GM12878 (cell line): ENCODE measurements around the gene MIEF1. TPM values are rescaled to one million over a fixed set of nuclear protein-coding genes. Genes with fewer than 3 reads are reported as not detected.

ENCODE experiments used
- ATAC-seq: fragments of 200-7000 bp; cut with Tn5 transposase; 3 replicates; pipeline ENCODE4 v1.9.1; 2020; ENCODE audit warnings: mild to moderate bottlenecking, moderate library complexity
- BruUV-seq: library from RNA; stranded (reverse); fragments of 400-500 nt; replicated peaks from 2 replicates; lab custom pipeline; 2021; lab: Mats Ljungman, UMichigan
- CTCF ChIA-PET: fragments of 300-600 bp; sonication (Branson Sonifier 250); formaldehyde crosslinking; extraction: SDS; loops from one replicate; lab custom pipeline; 2021; ENCODE audit warnings: inconsistent platforms; lab: Yijun Ruan, JAX
- POLR2A ChIA-PET: fragments of 350-600 bp; formaldehyde crosslinking; extraction: SDS; loops from one replicate; lab custom pipeline; 2021; ENCODE audit warnings: inconsistent platforms; lab: Charles Lee
- RAD21 ChIA-PET: fragments of 300-600 bp; sonication (Branson Sonifier 250); formaldehyde crosslinking; loops from one replicate; lab custom pipeline; 2023; ENCODE audit warnings: antibody characterized with exemption; ENCODE audit not compliant: unreplicated experiment; lab: Charles Lee
- SMC1A ChIA-PET: fragments of 300-600 bp; sonication (Branson Sonifier 250); formaldehyde crosslinking; loops from one replicate; lab custom pipeline; 2023; ENCODE audit not compliant: unreplicated experiment, uncharacterized antibody; lab: Charles Lee
- DNase-seq: peaks from one replicate; pipeline ENCODE4 v3.0.0-alpha.2; 2011; ENCODE audit warnings: low read depth, low spot score
- FAIRE-seq: peaks from 3 replicates; lab custom pipeline; 2011; peaks lifted over from hg19 to GRCh38; lab: Jason Lieb, UNC
- H2AFZ ChIP-seq: 2 replicates; pipeline ENCODE4 v1.6.0; 2011; ENCODE audit warnings: low read depth, low read length, control low read depth; ENCODE audit not compliant: control insufficient read depth
- H3K27ac ChIP-seq: 2 replicates; pipeline ENCODE4 v1.5.1; 2011; ENCODE audit warnings: control low read depth; ENCODE audit not compliant: control insufficient read depth, insufficient read depth
- H3K27me3 ChIP-seq, 2 experiments: replicated peaks in 1 of 2; 2 replicates each; pipeline versions ENCODE4 v1.6.0 to v1.6.1; 2011; ENCODE audit warnings: low read length in 1 of 2; ENCODE audit not compliant: control insufficient read depth in 2 of 2, insufficient read depth in 2 of 2
- H3K36me3 ChIP-seq, 2 experiments: 2 replicates each; pipeline ENCODE4 v1.5.1; 2011; ENCODE audit warnings: low read length in 1 of 2; ENCODE audit not compliant: control insufficient read depth in 2 of 2, insufficient read depth in 2 of 2
- H3K4me1 ChIP-seq: 2 replicates; pipeline ENCODE4 v1.6.1; 2011; ENCODE audit warnings: mild to moderate bottlenecking, low read length, moderate library complexity, mixed read lengths; ENCODE audit not compliant: control insufficient read depth, insufficient read depth
- H3K4me2 ChIP-seq: 2 replicates; pipeline ENCODE4 v1.6.0; 2011; ENCODE audit warnings: control low read depth; ENCODE audit not compliant: control insufficient read depth, insufficient read depth
- H3K4me3 ChIP-seq: fragments of 200-600 bp; sonication (generic); 2 replicates; pipeline ENCODE4 v1.5.1; 2016
- H3K79me2 ChIP-seq: 2 replicates; pipeline ENCODE4 v1.6.0; 2011; ENCODE audit warnings: low read length; ENCODE audit not compliant: control insufficient read depth, insufficient read depth
- H3K9ac ChIP-seq: 2 replicates; pipeline ENCODE4 v1.8.0; 2011; ENCODE audit warnings: low read length, control low read depth, mixed read lengths; ENCODE audit not compliant: control insufficient read depth, insufficient read depth
- H3K9me3 ChIP-seq: replicated peaks from 3 replicates; pipeline ENCODE4 v1.5.1; 2011; ENCODE audit warnings: mild to moderate bottlenecking, low read length; ENCODE audit not compliant: control insufficient read depth, insufficient read depth
- H4K20me1 ChIP-seq: 2 replicates; pipeline ENCODE4 v1.6.0; 2011; ENCODE audit not compliant: control insufficient read depth, insufficient read depth
- BRCA1 ChIP-seq: IDR thresholded peaks from 2 replicates; pipeline ENCODE4 v1.6.1; 2011; ENCODE audit warnings: low read depth, low read length, improper control_type of control experiment
- CEBPB ChIP-seq, 2 experiments: fragments of 150-350 bp in 1 of 2; IDR thresholded peaks; 2 replicates each; pipeline ENCODE4 v1.6.1; 2012 to 2014; ENCODE audit warnings: low read depth in 2 of 2, low read length in 2 of 2, borderline replicate concordance in 1 of 2, inconsistent platforms in 1 of 2
- CREM ChIP-seq: IDR thresholded peaks from 2 replicates; pipeline ENCODE4 v1.6.1; 2014; ENCODE audit warnings: antibody characterized with exemption, low read depth
- FOXM1 ChIP-seq: IDR thresholded peaks from 2 replicates; pipeline ENCODE4 v1.6.1; 2012; ENCODE audit warnings: low read depth, mild to moderate bottlenecking, inconsistent platforms, low read length, moderate library complexity
- IKZF2 ChIP-seq, 2 experiments: fragments of 450-650 bp; IDR thresholded peaks; 2 replicates each; pipeline ENCODE4 v1.6.1; 2017; ENCODE audit warnings: mild to moderate bottlenecking in 2 of 2, moderate library complexity in 2 of 2
- MTA2 ChIP-seq: fragments of 450-650 bp; IDR thresholded peaks from 2 replicates; pipeline ENCODE4 v1.6.1; 2016; ENCODE audit warnings: low read depth, mild to moderate bottlenecking, moderate library complexity
- NFYB ChIP-seq: IDR thresholded peaks from 2 replicates; pipeline ENCODE4 v1.6.1; 2011; ENCODE audit warnings: low read depth, mild to moderate bottlenecking, low read length, improper control_type of control experiment, moderate library complexity; ENCODE audit not compliant: insufficient read depth
- NRF1 ChIP-seq: conservative IDR thresholded peaks from 2 replicates; pipeline ENCODE4 v1.6.1; 2011; ENCODE audit warnings: mild to moderate bottlenecking, low read depth, low read length, improper control_type of control experiment
- POLR2A ChIP-seq: IDR thresholded peaks from 2 replicates; pipeline ENCODE4 v1.6.1; 2011; ENCODE audit warnings: low read depth, mild to moderate bottlenecking, low read length
- SREBF1 ChIP-seq: IDR thresholded peaks from 2 replicates; pipeline ENCODE4 v1.6.1; 2012; ENCODE audit warnings: mild to moderate bottlenecking, low read length
- TCF3 ChIP-seq: IDR thresholded peaks from 2 replicates; pipeline ENCODE4 v1.6.1; 2012; ENCODE audit warnings: low read depth, mild to moderate bottlenecking, low read length, borderline replicate concordance; ENCODE audit not compliant: insufficient read depth
- TCF7 ChIP-seq: IDR thresholded peaks from 2 replicates; pipeline ENCODE4 v1.6.1; 2014; ENCODE audit warnings: antibody characterized with exemption, borderline replicate concordance
- USF2 ChIP-seq: IDR thresholded peaks from 2 replicates; pipeline ENCODE4 v1.6.1; 2011; ENCODE audit warnings: low read depth, low read length, improper control_type of control experiment, borderline replicate concordance
- ZNF24 ChIP-seq: fragments of 450-650 bp; IDR thresholded peaks from 2 replicates; pipeline ENCODE4 v1.6.1; 2017; ENCODE audit warnings: antibody characterized with exemption, mild to moderate bottlenecking
- ZZZ3 ChIP-seq: IDR thresholded peaks from 2 replicates; pipeline ENCODE4 v1.6.1; 2011; ENCODE audit warnings: low read depth; ENCODE audit not compliant: control insufficient read depth, insufficient read length
- WGBS: methylation state at CpG from one replicate; pipeline ENCODE4 v1.1.6; 2016; ENCODE audit warnings: low lambda C conversion rate; ENCODE audit not compliant: insufficient replicate concordance, insufficient coverage; ENCODE audit errors: missing lambda C conversion rate; 5-methylcytosine and 5-hydroxymethylcytosine counted together
- in situ Hi-C: fragments of 300-500 bp; cut with MboI; formaldehyde crosslinking; loops from 9 replicates; pipeline ENCODE4 v1.14.3; 2018; ENCODE audit warnings: mixed read lengths
- intact Hi-C: fragments of 100-400 bp; cut with micrococcal nuclease; formaldehyde crosslinking; loops from one replicate; pipeline ENCODE4 v1.14.2; 2022; ENCODE audit not compliant: unreplicated experiment
- polyA plus RNA-seq, 11 experiments: library from polyadenylated mRNA; depleted of rRNA in 4 of 11; unstranded in 6 of 11; stranded (reverse) in 5 of 11; fragments of >200 nt; fragmentation: Nextera tagmentation in 4 of 11; fragmentation: Illumina TruSeq in 1 of 11; extraction: Ambion mirVana in 4 of 11; extraction: Trizol in 1 of 11; gene quantifications; 1 replicate in 1 of 11; 2 replicates in 10 of 11; pipeline versions ENCODE4 v1.2.1 to v1.2.3, GENCODE V29; 2011 to 2016; ENCODE audit warnings: inconsistent platforms in 2 of 11, missing spikeins in 2 of 11, low read depth in 1 of 11
- total RNA-seq, 4 experiments: library from RNA; depleted of rRNA in 3 of 4; stranded (reverse); fragments of >200 nt in 3 of 4; fragmentation: Illumina TruSeq in 1 of 4; extraction: Trizol in 1 of 4; gene quantifications; 2 replicates each; pipeline versions ENCODE4 v1.2.1 to v1.2.3, GENCODE V29; 2013 to 2021
- TF ChIP-seq, protein P1 (sequence below): fragments of 450-650 bp; IDR thresholded peaks from 2 replicates; pipeline ENCODE4 v1.6.1; 2017; ENCODE audit warnings: mild to moderate bottlenecking, moderate library complexity

The MIEF1 gene
- total and polyA plus RNA-seq, 10 of the 15 experiments (the other 5 are each of a cell fraction or from before 2014, with no cell fraction given): 12.4 to 52.3 (median 29.3) TPM

- 72% methylated on average over 11 of the region's 12 CpGs for WGBS
- BruUV-seq: no TSS peak
- Histone ChIP-seq H3K27ac (no peak overlapping the region), H3K9ac (no peak overlapping the region), H3K4me3 (no peak overlapping the region), H4K20me1 (no peaks in the 10 kb centered on the region), H3K36me3 (peaks cover 0 to 5% of the 10 kb centered on the region in 2 experiments; a peak in 1 of 4 replicates), H2AFZ (no peak overlapping the region), H3K4me1 (peaks cover 18% of the 10 kb centered on the region), H3K9me3 (no peaks in the 10 kb centered on the region), H3K27me3 (no peaks in the 10 kb centered on the region), H3K79me2 (peaks cover 33% of the 10 kb centered on the region), H3K4me2 (no peak overlapping the region)
- ChIA-PET SMC1A (interaction anchor here (0.8 to 6.2 kb wide), 6 partner anchors 38 to 814 kb away, joined by 3 to 31 read pairs (median 3); no protein-coding TSS in a partner anchor), CTCF (interaction anchor here (0.8 to 17.8 kb wide), 17 partner anchors 9 to 915 kb away, joined by 3 to 372 read pairs (median 4); partner anchors contain the start of gene MIEF1), RAD21 (interaction anchor here (1.3 to 5.5 kb wide), 3 partner anchors 490 to 510 kb away, joined by 4 to 48 read pairs (median 5); no protein-coding TSS in a partner anchor), POLR2A (interaction anchor here (0.6 to 0.8 kb wide), 3 partner anchors 11 to 490 kb away, joined by 3 to 8 read pairs (median 3); no protein-coding TSS in a partner anchor)
- no peak for DNase-seq
- in situ Hi-C loops: no loop called here
- FAIRE-seq: no peak
- intact Hi-C loops: loop anchor here (1.0 to 5.0 kb wide), 2 partner anchors 502 to 813 kb away; partner anchors contain the start of gene ADSL
- TF ChIP-seq MTA2 (no peak), FOXM1 (no peak), TCF7 (no peak), USF2 (no peak), BRCA1 (no peak), NFYB (no peak), NRF1 (no peak), CREM (no peak), ZNF24 (no peak), CEBPB (IDR thresholded peaks at IDR 0.05; ENCODE audit: borderline replicate concordance in 1 of 2, low read depth in 2 of 2, low read length in 2 of 2) (no peak), ZZZ3 (no peak), TCF3 (no peak), IKZF2 (IDR thresholded peaks at IDR 0.05) (no peak), SREBF1 (no peak), POLR2A (no peak)
- TF ChIP-seq, protein P1, sequence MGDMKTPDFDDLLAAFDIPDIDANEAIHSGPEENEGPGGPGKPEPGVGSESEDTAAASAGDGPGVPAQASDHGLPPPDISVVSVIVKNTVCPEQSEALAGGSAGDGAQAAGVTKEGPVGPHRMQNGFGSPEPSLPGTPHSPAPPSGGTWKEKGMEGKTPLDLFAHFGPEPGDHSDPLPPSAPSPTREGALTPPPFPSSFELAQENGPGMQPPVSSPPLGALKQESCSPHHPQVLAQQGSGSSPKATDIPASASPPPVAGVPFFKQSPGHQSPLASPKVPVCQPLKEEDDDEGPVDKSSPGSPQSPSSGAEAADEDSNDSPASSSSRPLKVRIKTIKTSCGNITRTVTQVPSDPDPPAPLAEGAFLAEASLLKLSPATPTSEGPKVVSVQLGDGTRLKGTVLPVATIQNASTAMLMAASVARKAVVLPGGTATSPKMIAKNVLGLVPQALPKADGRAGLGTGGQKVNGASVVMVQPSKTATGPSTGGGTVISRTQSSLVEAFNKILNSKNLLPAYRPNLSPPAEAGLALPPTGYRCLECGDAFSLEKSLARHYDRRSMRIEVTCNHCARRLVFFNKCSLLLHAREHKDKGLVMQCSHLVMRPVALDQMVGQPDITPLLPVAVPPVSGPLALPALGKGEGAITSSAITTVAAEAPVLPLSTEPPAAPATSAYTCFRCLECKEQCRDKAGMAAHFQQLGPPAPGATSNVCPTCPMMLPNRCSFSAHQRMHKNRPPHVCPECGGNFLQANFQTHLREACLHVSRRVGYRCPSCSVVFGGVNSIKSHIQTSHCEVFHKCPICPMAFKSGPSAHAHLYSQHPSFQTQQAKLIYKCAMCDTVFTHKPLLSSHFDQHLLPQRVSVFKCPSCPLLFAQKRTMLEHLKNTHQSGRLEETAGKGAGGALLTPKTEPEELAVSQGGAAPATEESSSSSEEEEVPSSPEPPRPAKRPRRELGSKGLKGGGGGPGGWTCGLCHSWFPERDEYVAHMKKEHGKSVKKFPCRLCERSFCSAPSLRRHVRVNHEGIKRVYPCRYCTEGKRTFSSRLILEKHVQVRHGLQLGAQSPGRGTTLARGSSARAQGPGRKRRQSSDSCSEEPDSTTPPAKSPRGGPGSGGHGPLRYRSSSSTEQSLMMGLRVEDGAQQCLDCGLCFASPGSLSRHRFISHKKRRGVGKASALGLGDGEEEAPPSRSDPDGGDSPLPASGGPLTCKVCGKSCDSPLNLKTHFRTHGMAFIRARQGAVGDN: no peak
- ATAC-seq: no peak
Measured at GRCh38 chr22:39534092-39534506, 32.0 kb downstream of the MIEF1 start.
